Stimulated activated CD8-positive, alpha-beta memory T cell treated with anti-CD3 and anti-CD28 coated beads, Interleukin-7, amount 100 ng/mL, for 48 hours (primary cell): Measurements from ENCODE around the gene RHOBTB3.
A peak's percentile ranks its signal among the peaks of the same experiment; 100 is the strongest.

Experiments
- DNase-seq, 2 donors: peaks; one replicate each; pipeline ENCODE4 v3.0.0-alpha.2; 2020; ENCODE audit warnings: low read depth in 1 of 2; ENCODE audit errors: extremely low read depth in 1 of 2

RHOBTB3 gene

DNA sequence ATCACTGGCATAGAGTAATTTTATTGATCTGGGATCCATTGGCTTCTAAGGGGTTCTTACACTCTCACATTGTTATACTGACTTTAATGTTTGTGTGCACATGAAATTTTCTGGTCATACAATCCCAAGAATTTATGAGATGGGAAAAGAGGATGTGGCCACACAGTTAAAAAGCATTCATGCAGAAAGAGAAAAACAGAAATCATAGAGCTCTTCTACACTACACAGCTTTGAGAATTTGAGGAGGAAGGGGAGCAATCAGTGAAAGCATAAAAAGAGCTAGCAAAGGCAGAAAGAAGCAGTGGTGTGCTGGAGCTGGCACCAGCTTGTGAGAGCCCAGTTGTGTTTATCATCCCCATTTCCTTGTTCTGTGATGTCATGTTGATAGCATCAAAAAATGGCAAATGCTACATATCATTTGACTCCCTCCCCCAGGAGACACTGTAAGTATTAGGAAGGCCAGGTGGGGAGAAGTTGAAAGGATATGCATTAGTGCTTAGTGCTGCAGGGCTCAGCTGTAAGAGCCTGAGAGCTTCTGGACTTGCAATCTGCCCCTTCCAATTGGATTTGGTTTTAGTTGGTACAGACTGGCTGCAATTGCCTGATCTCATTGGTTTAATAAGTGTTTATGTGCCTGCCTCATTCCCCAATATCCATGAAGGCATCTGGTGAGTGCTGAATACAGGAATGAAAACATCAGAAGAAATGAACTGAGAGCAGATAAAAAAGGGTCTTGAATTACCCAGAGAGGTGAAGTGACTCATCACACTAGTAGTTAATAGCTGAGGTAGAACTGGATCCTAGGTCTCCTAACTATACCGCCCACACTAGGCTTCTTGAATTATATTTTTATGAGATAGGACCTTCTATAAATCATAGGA is 30.9 kb downstream of the RHOBTB3 start:
- DNase-seq = no peak

DNA sequence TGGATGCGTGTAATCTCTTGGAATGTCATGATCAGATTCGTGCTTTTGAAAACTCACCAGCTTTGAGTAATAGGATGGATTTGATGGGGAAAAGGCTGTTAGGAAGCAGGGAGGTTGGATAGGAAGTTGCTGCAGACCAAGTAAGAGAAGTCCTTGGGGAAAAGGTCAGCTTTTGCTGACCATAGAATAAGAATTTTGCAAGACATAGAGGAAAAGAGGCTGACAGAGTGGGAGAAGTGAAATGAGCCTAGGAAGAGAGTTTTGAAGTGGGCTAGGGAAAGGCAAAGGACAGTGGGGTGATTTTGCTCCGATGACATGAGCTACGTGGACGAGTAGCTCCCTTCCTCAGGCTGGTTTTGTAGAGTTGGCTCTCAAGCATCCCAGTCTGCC is 31.5 kb downstream of the RHOBTB3 start:
- DNase-seq = no peak

DNA sequence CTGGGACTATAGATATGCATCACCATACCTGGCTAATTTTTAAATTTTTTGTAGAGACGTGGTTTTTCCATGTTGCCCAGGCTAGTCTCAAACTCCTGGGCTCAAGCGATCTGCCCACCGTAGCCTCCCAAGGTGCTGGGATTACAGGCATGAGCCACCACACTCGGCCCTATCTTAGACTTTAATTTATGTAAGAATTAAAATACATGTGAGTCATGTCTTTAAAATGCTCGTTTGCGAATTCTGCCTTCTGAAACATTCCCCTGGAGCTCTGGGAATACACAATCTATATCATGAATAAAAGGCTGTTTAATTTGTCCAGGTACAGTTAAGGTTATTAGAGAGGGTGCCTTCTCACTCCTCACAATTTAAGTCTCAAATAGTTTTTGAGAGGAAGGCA is 32.8 kb downstream of the RHOBTB3 start:
- DNase-seq = no peak

DNA sequence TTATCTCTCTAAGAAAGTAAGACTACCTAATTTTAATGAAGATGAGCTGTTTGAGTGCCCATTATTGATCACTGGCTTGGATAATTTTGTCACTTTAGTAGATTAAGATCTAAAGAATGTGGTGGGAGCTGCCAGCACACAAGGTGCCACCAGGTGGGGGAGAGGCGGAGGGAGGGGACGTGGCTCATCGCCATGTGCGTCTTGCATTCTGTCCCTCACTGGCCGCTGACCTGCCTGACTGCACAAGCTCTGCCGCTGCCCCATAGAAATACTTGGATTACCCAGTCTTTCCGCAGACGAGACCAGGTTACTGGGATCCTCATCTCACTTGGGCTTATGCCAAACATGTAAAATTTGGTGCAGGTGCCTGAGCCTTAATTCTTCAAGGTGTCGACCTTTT is 37.6 kb downstream of the RHOBTB3 start:
- DNase-seq = no peak

DNA sequence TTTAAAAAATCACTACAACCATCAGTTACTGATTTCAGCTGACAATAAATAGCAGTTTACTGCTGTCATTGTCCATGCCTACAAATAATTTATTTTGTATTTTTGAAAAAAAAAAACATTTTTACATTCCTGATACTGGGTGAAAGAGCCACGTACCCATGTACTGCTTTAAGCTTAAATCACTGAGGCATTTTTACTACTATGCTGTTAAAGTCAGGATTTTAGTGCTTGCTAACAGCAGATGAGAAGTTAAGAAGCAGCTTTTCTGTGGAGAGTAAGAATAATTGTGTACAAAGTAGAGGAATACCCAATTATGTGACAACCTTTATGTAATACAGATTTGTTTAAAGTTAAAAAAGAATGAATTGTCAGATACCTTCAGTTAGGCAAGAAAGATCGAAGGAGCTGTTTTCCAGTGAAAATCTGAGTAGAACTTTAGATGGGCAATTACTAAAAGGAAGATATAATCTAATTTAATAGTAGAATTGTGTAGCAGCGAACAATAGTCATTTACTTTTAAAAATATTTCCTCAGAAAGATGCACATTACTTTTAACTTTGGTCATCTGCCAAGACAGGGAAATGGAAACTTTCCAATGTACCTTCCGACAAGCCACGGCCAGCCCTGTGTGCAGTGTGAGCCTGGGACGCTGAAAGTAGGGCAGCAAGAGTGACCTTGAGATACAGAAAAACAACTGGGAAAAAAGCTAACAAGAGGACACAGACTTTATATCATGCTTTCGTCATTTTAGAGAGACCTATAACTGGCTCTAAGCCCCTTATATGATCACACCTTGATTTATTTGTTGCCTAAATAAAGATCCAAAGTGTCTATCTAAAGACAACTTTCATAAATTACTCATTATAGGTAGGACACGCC is 39.9 kb downstream of the RHOBTB3 start:
- DNase-seq = no peak

DNA sequence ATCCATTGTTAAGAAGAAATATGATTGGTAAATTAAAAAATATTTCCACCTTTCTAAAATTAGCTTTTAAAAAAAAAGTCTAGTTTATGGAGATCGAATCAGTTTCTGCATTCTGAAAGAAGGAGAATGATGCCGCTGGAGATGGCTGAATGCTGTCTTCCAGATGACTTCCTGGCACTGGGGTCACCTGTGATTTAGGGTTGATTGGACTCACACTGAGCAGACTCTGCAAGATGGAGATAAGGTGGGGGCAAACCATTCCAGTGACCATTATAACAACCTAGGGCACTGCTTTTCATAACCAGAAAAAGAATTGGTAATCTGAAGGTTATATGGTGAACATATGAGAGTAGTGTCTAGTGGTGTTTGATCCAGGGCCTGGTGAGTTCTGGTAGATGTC is 40.8 kb downstream of the RHOBTB3 start:
- DNase-seq = no peak

DNA sequence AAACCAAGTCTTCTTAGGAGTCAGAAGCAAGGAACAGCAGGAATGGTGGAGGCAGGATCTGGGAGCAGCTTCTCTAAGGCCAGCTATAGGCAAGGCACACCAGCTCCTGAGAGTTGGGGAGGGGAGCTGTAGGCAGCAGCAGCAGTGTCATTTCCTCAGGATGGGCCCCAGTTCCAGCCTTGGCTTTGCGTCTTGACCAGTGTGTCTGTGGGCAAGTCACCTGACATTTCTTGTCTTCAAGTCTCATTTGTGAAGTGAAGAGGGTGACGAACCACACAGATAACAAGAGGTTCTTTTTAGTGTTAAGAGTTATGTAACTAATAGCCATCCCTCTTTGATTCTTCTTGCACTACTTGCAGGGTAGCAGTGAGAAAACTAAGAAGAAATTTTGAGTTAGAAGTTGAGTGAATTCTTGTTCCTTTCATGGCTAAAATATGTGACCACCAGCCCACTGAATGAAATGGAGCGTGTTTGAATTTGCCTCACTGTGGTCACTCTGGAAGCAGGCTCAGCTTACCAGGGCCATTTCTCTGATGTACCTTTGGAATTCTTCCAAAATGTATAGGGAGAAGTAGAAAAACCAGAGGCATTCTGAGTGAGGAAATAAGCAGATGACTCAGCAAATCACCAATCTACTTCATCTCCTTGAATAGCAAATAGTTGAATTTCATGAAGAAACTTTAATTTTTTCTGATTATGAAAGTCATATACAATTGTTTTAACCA is 42.4 kb downstream of the RHOBTB3 start:
- no peak for DNase-seq

DNA sequence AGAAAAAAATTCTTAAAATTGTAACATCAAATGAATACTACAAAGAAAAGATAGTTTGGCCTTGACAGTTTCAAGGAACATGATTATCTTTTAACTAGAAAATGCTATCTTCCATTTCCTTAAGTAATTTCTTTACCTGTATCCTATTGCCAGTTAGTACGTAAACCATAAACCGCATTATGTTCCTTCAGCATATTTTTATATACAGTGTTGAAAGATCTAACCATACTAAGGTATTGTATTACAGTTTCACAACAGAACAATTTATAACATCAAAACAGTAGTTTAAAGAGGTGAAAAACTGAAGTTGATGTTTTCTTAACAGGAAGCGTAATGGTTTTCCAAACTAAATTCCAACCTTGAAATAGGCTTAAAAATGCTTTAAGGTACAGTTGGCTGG is 46.3 kb downstream of the RHOBTB3 start:
- no peak for DNase-seq

DNA sequence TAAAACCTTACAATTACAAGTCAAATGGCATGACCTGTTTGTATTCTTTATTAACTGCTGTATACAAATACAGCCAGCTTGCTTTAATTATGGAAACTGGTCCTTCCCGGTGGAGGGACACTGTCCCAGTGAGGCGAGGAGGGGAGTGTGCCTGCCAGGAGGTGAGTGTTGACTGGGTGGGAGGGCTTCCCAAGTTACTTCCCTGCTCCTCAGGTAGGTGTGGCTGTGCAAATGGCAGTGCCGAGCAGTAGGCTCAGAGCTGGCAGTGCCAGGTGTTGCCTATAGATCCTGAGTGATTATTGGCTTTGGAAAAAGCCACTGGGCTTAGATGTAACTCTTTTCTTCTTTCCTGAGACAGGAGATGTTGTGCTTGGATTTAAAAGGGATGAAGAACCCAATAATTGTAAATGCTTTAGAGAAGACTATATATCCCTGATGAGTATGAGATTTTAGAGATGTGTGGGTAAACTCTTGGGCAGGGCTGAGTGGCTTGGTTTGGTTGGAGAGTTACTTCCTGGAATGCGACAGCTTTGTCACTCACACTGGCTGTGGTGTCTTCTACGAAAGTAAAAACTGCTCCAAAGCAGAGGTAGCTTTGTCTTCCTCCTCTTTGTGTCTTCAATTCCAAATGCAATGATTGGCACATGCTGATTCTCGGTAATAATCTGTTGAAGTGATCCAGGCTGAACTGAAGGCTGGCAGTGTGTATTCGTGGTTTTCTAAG is 47.7 kb downstream of the RHOBTB3 start:
- DNase-seq = no peak

DNA sequence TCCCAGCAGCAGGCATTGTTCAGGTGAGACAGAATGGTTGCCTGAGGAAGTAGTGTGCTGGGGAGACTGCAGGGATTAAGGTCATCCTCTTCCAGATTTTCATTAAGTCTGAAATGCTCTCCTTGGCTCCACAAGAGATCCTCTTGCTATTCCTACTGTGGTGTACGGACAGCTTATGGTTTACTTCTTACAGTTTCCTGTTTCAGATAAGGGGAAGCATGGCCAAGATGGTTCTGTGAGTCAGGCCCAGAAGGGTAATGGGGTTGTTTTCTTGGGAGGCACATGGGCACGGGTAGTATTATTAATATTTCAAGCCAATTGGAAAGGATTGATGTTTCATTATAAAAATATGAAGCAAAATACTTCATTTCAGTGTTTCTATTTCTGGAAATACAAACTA is 48.5 kb downstream of the RHOBTB3 start:
- DNase-seq = no peak

DNA sequence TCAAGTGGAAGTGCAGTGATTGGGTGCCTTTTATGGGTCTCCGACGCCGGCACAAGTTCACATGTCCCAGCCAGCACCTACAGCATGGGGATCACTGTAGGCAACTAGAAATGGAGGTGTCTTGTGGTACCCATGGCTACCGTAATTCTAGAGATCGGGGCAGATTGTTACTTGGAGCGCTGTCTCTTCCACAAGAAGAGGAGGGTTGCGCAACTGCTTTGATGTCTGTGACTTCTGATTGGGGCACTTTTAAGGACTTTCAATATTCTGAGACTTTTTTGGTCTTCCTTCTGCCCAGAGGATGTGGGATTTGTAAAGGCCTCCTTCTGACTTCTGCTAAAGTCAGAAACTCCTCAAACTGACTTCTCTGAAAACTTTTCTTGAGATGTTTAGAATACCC is 49.5 kb downstream of the RHOBTB3 start:
- no peak for DNase-seq

DNA sequence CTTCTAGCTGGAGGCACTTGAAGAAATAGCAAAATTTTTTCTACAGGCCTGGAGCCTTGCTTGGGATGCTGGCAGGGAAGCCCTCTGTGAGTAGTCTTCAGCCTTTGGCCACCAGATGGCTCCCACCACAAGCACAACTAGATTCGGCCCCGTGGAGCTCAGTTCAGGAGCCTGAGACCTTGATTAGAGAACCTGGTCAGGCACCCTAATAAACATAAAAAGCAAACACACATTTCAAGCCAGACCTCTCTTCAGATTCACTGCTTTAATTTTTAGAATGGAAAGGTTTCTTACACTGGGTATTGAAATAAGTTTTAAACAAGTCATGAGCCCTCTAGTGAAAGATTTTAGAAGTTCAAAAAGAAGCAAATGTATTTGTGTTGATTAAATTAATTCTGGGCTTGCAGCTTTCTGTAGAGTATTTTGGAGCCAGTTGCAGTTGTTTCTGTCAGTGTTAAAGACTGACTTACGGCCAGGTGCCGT is 50.0 kb downstream of the RHOBTB3 start:
- DNase-seq = peak; percentile 33 to 47

DNA sequence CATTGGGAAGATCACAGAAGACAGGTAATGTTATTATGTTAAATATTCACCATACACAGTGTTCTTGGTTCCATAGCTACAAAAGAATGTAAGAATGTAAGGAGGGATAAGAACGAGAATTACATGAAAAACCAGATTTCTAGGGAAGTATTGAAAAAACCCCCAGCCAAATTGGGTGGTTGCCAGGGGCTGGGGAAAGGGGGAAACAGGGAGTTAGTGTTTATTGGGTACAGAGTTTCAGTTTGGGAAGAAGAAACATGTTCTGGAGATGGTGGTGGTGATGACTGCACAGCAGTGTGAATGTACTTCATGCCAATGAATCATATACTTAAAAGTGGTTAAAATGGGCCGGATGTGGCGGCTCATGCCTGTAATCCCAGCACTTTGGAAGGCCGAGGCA is 51.0 kb downstream of the RHOBTB3 start:
- no peak for DNase-seq

DNA sequence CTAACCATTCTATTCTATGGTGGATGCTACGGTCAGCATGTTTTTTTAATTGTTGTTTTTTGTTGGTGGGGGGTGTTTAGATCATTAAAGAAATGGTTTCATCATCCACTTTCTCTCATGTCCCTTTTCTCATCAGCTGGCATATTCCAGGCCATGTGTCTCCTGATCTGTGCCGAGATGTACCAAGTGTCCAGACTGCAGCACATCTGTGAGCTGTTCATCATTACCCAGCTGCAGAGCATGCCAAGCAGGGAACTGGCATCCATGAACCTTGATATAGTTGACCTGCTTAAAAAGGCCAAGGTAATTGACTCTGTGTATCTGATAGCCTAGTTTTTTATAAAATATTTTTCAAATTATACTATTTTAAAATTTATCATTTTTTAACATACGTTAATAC is 52.5 kb downstream of the RHOBTB3 start:
- DNase-seq = no peak

DNA sequence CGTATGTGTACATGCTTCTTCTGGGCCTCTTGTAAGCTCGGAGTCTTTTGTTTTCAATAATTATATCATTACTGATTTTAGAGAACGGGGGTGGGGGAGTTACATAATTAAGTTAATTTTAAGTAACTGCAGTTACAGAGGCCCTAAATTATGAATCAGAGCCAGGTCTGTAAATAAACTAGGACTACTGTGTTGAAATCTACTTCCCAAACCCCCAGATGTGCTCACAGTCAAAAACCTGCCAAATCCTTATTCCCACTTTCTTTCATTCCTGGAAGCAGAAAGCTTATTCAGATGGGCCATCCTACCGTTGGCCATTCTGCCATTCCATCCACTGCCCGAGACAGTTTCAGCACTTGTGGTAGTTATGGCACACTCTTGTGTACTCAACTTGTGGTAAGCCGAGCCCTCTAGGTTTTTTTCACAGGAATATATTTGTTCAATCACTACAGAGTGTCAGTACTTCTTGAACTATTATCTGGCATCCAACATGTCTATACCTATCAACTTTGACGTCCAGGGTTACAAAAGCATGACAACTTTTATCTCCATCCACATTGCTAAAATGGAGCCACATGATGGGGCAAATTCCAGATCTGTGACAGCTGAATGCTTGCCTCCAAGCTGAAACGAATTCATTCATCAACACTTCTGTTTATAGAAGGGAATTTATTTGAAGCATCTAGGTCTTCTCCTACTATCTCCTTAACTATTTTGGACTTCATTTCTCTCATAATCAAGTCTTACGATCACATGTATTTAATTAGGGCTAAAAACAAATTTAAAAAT is 53.6 kb downstream of the RHOBTB3 start:
- no peak for DNase-seq

DNA sequence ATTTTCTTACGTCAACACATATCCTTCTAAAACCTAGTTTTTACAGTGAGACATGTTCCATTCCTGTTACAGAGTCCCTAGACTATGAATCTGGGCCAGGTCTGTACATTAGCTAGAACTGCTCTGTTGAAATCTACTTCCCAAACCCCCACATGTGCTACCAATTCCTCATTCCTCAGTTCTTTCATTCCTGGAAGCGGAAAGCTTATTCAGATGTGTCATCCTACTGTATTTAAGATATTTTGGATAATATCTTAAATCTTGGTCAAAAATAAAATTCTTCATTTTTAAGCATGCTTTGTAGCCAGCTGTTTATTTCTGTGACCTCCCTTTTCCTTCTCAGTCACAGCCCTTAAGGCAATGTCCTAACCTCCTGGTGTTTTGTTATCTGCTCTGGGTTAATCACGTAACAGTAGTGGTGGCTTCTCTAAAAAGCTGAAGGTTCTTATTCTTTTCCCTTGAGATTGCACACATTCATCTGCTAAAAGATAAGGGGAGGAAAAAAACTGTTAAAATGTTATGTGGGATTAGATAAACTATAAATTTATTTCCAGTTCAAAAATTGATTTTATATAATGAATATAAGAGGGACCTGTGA is 55.8 kb downstream of the RHOBTB3 start:
- DNase-seq = no peak

DNA sequence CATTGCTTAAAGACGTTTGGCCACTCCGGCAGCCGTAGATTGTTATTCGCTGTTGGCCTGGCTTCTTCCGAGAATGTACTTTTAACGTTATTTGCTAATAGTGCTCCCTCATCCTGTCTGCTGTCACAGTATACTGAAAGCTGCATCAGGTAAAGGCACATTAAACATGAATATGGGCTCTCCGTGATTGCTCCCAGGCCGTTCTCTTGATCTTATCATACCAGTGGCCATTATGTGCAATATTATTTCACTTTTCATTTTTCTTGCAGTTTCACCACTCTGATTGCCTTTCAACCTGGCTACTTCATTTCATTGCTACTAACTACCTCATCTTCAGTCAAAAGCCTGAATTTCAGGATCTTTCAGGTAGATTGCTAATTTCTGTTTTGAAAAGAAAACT is 57.4 kb downstream of the RHOBTB3 start:
- DNase-seq = no peak

DNA sequence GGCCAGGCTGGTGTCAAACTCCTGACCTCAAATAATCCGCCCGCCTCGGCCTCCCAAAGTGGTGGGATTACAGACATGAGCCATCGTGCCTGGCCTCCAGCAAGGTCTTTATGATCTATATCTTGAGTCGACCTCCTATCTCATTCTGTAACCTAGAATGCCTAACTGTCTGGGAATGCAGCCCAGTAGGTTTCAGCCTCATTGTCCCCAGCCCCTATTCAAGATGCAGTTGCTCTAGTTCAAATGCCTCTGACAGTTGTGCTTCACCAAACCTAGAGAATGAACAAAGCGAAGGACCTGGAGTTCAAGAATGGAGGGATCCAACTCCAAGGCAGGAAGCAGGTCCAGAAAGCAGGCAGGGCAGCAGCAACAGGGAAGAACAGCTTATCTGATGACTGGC is 60.6 kb downstream of the RHOBTB3 start:
- DNase-seq = no peak

DNA sequence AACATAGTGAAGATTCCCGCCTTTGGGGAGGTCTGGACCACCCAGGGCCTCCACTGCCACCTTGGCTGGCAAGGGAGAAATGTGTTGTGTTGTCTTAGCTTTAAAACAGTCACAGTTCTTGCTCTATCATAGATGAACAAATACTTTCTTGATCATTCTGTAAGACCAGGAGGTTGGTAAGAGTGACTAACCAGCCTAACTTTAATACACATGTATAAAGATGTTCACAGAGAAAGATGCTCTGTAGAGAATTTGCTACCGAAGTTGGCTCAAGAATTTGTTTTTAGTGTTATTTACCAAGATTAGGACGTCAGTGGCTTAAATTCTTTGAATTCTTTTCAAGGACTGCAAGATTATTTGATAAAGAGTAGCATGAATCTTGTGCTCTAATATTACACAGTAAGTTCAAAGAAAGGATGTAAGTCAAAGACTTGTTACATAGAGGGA is 63.0 kb downstream of the RHOBTB3 start:
- DNase-seq = no peak
